HEK293 (cell line): ENCODE results near the gene ALS2CL.

Experiments
- CTCF ChIA-PET: fragments of 350-600 bp; formaldehyde crosslinking; extraction: SDS; loops from one replicate; lab custom pipeline; 2021; ENCODE audit warnings: antibody characterized with exemption; lab: Yijun Ruan, JAX
- POLR2A ChIA-PET: fragments of 300-600 bp; formaldehyde crosslinking; extraction: SDS; loops from one replicate; lab custom pipeline; 2020; ENCODE audit warnings: antibody characterized with exemption, inconsistent platforms; lab: Yijun Ruan, JAX
- H3K27ac ChIP-seq: fragments of 200-500 bp; sonication (Bioruptor generic); 2 replicates; pipeline ENCODE4 v1.5.1; 2014; ENCODE audit warnings: low read depth, low read length, control low read depth, inconsistent platforms; ENCODE audit errors: extremely low read depth
- H3K36me3 ChIP-seq, 2 experiments: fragments of 200-500 bp in 1 of 2; sonication (Bioruptor generic) in 1 of 2; 1 replicate in 1 of 2; 2 replicates in 1 of 2; pipeline ENCODE4 v1.5.1; 2014 to 2017; ENCODE audit warnings: inconsistent platforms in 2 of 2, low read length in 2 of 2; ENCODE audit not compliant: control insufficient read depth in 2 of 2, insufficient read depth in 1 of 2
- H3K4me1 ChIP-seq: fragments of 200-500 bp; sonication (Bioruptor generic); 2 replicates; pipeline ENCODE4 v1.5.1; 2014; ENCODE audit warnings: mild to moderate bottlenecking, low read length, inconsistent platforms; ENCODE audit not compliant: control insufficient read depth, insufficient read depth
- H3K4me3 ChIP-seq: 2 replicates; pipeline ENCODE4 v1.5.1; 2011; ENCODE audit warnings: low read depth, mild to moderate bottlenecking, control low read depth, low read length, moderate library complexity
- H3K9me3 ChIP-seq: fragments of 200-500 bp; sonication (Bioruptor generic); 2 replicates; pipeline ENCODE4 v1.5.1; 2014; ENCODE audit warnings: low read depth, low read length, inconsistent platforms; ENCODE audit not compliant: control insufficient read depth, insufficient read depth
- BCL11A ChIP-seq: fragments of 450-650 bp; formaldehyde crosslinking; IDR thresholded peaks from 2 replicates; pipeline ENCODE4 v1.5.1; 2016; ENCODE audit warnings: low read depth, missing biosample characterization, missing genetic modification characterization
- GLI4 ChIP-seq: fragments of 450-650 bp; formaldehyde crosslinking; IDR thresholded peaks from 2 replicates; pipeline ENCODE4 v1.5.1; 2016; ENCODE audit warnings: missing biosample characterization, missing genetic modification characterization
- MZF1 ChIP-seq: fragments of 450-650 bp; formaldehyde crosslinking; IDR thresholded peaks from 2 replicates; pipeline ENCODE4 v1.5.1; 2017; ENCODE audit warnings: missing biosample characterization, missing genetic modification characterization, borderline replicate concordance
- OVOL3 ChIP-seq: fragments of 450-650 bp; formaldehyde crosslinking; IDR thresholded peaks from 2 replicates; pipeline ENCODE4 v1.5.1; 2016; ENCODE audit warnings: missing biosample characterization, missing genetic modification characterization
- PBX3 ChIP-seq: sonication (generic); formaldehyde crosslinking; IDR thresholded peaks from 2 replicates; pipeline ENCODE4 v1.8.1; 2022; ENCODE audit warnings: mild to moderate bottlenecking, moderate library complexity, missing genetic modification reagents
- SCRT2 ChIP-seq: fragments of 450-650 bp; formaldehyde crosslinking; IDR thresholded peaks from 2 replicates; pipeline ENCODE4 v1.5.1; 2016; ENCODE audit warnings: missing biosample characterization, missing genetic modification characterization
- TRIM28 ChIP-seq: IDR thresholded peaks from 2 replicates; pipeline ENCODE4 v1.6.1; 2011; ENCODE audit warnings: low read length, control low read depth, borderline replicate concordance
- ZBTB26 ChIP-seq: fragments of 450-650 bp; formaldehyde crosslinking; optimal IDR thresholded peaks from 2 replicates; pipeline ENCODE3; 2016; ENCODE audit warnings: missing biosample characterization, mild to moderate bottlenecking, missing genetic modification characterization
- ZBTB8A ChIP-seq: fragments of 450-650 bp; formaldehyde crosslinking; IDR thresholded peaks from 2 replicates; pipeline ENCODE4 v1.5.1; 2016; ENCODE audit warnings: missing biosample characterization, missing genetic modification characterization
- ZNF169 ChIP-seq: fragments of 450-650 bp; formaldehyde crosslinking; IDR thresholded peaks from 2 replicates; pipeline ENCODE4 v1.5.1; 2016; ENCODE audit warnings: missing biosample characterization, missing genetic modification characterization
- ZNF175 ChIP-seq: fragments of 450-650 bp; formaldehyde crosslinking; IDR thresholded peaks from 2 replicates; pipeline ENCODE4 v1.5.1; 2016; ENCODE audit warnings: missing biosample characterization, missing genetic modification characterization
- ZNF248 ChIP-seq: fragments of 450-650 bp; formaldehyde crosslinking; IDR thresholded peaks from 2 replicates; pipeline ENCODE4 v1.5.1; 2017; ENCODE audit warnings: missing biosample characterization, missing genetic modification characterization
- ZNF302 ChIP-seq: fragments of 450-650 bp; formaldehyde crosslinking; IDR thresholded peaks from 2 replicates; pipeline ENCODE4 v1.5.1; 2016; ENCODE audit warnings: missing biosample characterization, missing genetic modification characterization, low read depth
- ZNF324 ChIP-seq: fragments of 450-650 bp; formaldehyde crosslinking; IDR thresholded peaks from 2 replicates; pipeline ENCODE4 v1.5.1; 2016; ENCODE audit warnings: missing biosample characterization, missing genetic modification characterization
- ZNF510 ChIP-seq: fragments of 450-650 bp; formaldehyde crosslinking; IDR thresholded peaks from 2 replicates; pipeline ENCODE4 v1.5.1; 2018; ENCODE audit warnings: mild to moderate bottlenecking, missing genetic modification characterization, missing biosample characterization; ENCODE audit not compliant: insufficient replicate concordance
- ZNF555 ChIP-seq: fragments of 450-650 bp; formaldehyde crosslinking; conservative IDR thresholded peaks from 2 replicates; pipeline ENCODE4 v1.5.1; 2017; ENCODE audit warnings: missing biosample characterization, mild to moderate bottlenecking, missing genetic modification characterization, inconsistent platforms
- ZNF626 ChIP-seq: fragments of 450-650 bp; sonication (Bioruptor Pico); formaldehyde crosslinking; IDR thresholded peaks from 2 replicates; pipeline ENCODE4 v1.5.1; 2018; ENCODE audit warnings: missing biosample characterization, missing genetic modification characterization, inconsistent platforms
- ZNF707 ChIP-seq: fragments of 450-650 bp; formaldehyde crosslinking; IDR thresholded peaks from 2 replicates; pipeline ENCODE4 v1.5.1; 2016; ENCODE audit warnings: missing biosample characterization, missing genetic modification characterization
- ZNF776 ChIP-seq: fragments of 450-650 bp; formaldehyde crosslinking; IDR thresholded peaks from 2 replicates; pipeline ENCODE4 v1.5.0; 2017; ENCODE audit warnings: missing biosample characterization, missing genetic modification characterization, borderline replicate concordance
- TF ChIP-seq, protein P1 (sequence below): fragments of 450-650 bp; formaldehyde crosslinking; IDR thresholded peaks from 2 replicates; pipeline ENCODE4 v1.5.1; 2016; ENCODE audit warnings: missing biosample characterization, missing genetic modification characterization
- TF ChIP-seq, protein P2 (sequence below): fragments of 450-650 bp; formaldehyde crosslinking; IDR thresholded peaks from 2 replicates; pipeline ENCODE4 v1.5.1; 2016; ENCODE audit warnings: missing biosample characterization, missing genetic modification characterization
- TF ChIP-seq, protein P3 (sequence below): fragments of 450-650 bp; IDR thresholded peaks from 2 replicates; pipeline ENCODE4 v1.5.1; 2018; ENCODE audit warnings: missing biosample characterization, mild to moderate bottlenecking, missing genetic modification characterization
- TF ChIP-seq, protein P4 (sequence below): fragments of 450-650 bp; formaldehyde crosslinking; IDR thresholded peaks from 2 replicates; pipeline ENCODE4 v1.5.1; 2016; ENCODE audit warnings: missing biosample characterization, missing genetic modification characterization

Gene ALS2CL

DNA sequence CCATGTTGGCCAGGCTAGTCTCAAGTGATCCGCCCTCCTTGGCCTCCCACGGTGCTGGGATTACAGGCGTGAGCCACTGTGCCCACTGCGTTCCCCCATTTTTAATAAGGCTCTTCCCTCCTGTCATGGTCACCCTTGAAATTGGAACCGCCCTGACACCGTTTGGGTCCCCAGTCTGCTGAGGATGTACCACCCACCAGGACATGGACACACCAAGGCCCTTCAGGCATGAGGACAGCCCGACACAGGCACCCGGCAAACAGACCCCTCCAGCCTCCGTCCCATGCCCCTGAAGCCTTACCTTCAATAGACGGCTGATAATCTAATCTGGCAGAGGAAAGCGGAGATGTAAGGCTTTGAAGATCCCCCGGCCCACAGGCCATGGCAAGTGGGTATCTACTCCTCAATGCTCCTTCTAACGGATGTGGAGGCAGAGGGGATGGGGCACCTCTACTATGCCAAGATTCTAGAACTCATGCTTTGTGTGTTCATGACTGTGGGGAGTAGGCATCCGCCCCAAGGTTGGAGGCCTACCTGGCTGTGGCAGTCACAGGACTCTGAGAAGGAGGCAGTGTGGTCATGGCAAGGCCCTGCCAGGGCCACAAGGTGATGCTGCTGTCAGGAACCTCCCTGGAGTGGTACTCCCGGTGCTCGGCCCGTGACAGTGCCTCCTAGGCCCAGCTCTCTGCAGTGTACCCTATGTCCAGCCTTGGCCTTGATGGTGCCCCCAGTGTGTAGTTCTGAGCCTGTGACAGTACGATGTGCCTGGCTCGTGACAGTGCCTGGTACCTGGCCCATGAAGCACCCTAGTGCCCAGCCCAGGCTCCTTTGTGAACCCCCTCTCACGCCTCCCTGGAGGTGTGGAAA lies 42.8 kb upstream of the ALS2CL start (continued):
- no peak for TF ChIP-seq ZNF302 (tag by site-specific recombination)
- TF ChIP-seq TRIM28, result no peak
- TF ChIP-seq ZNF324 (tag by site-specific recombination), result no peak
- TF ChIP-seq OVOL3 (tag by site-specific recombination), result no peak
- TF ChIP-seq SCRT2 (tag by site-specific recombination), result no peak
- TF ChIP-seq ZBTB26 (tag by site-specific recombination), result no peak
- TF ChIP-seq, protein P1, sequence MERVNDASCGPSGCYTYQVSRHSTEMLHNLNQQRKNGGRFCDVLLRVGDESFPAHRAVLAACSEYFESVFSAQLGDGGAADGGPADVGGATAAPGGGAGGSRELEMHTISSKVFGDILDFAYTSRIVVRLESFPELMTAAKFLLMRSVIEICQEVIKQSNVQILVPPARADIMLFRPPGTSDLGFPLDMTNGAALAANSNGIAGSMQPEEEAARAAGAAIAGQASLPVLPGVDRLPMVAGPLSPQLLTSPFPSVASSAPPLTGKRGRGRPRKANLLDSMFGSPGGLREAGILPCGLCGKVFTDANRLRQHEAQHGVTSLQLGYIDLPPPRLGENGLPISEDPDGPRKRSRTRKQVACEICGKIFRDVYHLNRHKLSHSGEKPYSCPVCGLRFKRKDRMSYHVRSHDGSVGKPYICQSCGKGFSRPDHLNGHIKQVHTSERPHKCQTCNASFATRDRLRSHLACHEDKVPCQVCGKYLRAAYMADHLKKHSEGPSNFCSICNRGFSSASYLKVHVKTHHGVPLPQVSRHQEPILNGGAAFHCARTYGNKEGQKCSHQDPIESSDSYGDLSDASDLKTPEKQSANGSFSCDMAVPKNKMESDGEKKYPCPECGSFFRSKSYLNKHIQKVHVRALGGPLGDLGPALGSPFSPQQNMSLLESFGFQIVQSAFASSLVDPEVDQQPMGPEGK (tag by site-specific recombination), result no peak

DNA sequence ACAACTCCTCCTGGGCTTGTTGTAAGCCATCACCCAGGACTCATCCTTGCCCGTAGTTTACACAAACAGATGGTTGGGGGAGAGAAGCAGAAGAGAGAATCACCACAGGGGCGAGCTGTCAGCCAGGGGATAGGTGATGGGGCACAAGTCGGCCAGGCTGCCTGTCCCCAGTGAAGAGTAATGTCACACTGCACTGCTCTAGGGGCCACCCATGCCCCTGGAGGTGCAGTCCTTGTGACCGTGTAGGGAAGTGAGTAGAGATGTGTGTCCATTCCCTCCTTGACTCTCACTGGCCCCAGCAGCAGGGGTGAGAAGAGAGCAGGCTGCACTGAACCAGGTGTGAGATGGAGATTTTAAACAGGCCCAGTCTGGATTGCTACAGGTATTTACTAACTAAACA lies 41.3 kb upstream of the ALS2CL start:
- Histone ChIP-seq H3K36me3 (no peaks in the 10 kb centered on the region), H3K4me3 (no peak overlapping the region), H3K9me3 (no peaks in the 10 kb centered on the region), H3K4me1 (no peaks in the 10 kb centered on the region), H3K27ac (no peak overlapping the region)
- TF ChIP-seq MZF1 (tag by site-specific recombination) (no peak), PBX3 (CRISPR knock-in tag) (no peak), ZNF510 (tag by site-specific recombination) (no peak), ZNF626 (tag by site-specific recombination) (no peak), ZNF169 (no peak), ZNF248 (tag by site-specific recombination) (no peak), GLI4 (tag by site-specific recombination) (no peak), ZNF555 (no peak), ZNF707 (tag by site-specific recombination) (no peak), ZNF776 (tag by site-specific recombination) (no peak), ZNF175 (tag by site-specific recombination) (no peak), ZBTB8A (tag by site-specific recombination) (no peak), BCL11A (no peak)
- TF ChIP-seq, protein P2, sequence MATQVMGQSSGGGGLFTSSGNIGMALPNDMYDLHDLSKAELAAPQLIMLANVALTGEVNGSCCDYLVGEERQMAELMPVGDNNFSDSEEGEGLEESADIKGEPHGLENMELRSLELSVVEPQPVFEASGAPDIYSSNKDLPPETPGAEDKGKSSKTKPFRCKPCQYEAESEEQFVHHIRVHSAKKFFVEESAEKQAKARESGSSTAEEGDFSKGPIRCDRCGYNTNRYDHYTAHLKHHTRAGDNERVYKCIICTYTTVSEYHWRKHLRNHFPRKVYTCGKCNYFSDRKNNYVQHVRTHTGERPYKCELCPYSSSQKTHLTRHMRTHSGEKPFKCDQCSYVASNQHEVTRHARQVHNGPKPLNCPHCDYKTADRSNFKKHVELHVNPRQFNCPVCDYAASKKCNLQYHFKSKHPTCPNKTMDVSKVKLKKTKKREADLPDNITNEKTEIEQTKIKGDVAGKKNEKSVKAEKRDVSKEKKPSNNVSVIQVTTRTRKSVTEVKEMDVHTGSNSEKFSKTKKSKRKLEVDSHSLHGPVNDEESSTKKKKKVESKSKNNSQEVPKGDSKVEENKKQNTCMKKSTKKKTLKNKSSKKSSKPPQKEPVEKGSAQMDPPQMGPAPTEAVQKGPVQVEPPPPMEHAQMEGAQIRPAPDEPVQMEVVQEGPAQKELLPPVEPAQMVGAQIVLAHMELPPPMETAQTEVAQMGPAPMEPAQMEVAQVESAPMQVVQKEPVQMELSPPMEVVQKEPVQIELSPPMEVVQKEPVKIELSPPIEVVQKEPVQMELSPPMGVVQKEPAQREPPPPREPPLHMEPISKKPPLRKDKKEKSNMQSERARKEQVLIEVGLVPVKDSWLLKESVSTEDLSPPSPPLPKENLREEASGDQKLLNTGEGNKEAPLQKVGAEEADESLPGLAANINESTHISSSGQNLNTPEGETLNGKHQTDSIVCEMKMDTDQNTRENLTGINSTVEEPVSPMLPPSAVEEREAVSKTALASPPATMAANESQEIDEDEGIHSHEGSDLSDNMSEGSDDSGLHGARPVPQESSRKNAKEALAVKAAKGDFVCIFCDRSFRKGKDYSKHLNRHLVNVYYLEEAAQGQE (tag by site-specific recombination), result no peak
- TF ChIP-seq, protein P3, sequence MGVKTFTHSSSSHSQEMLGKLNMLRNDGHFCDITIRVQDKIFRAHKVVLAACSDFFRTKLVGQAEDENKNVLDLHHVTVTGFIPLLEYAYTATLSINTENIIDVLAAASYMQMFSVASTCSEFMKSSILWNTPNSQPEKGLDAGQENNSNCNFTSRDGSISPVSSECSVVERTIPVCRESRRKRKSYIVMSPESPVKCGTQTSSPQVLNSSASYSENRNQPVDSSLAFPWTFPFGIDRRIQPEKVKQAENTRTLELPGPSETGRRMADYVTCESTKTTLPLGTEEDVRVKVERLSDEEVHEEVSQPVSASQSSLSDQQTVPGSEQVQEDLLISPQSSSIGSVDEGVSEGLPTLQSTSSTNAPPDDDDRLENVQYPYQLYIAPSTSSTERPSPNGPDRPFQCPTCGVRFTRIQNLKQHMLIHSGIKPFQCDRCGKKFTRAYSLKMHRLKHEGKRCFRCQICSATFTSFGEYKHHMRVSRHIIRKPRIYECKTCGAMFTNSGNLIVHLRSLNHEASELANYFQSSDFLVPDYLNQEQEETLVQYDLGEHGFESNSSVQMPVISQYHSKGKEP (tag by site-specific recombination), result no peak
- TF ChIP-seq, protein P4, sequence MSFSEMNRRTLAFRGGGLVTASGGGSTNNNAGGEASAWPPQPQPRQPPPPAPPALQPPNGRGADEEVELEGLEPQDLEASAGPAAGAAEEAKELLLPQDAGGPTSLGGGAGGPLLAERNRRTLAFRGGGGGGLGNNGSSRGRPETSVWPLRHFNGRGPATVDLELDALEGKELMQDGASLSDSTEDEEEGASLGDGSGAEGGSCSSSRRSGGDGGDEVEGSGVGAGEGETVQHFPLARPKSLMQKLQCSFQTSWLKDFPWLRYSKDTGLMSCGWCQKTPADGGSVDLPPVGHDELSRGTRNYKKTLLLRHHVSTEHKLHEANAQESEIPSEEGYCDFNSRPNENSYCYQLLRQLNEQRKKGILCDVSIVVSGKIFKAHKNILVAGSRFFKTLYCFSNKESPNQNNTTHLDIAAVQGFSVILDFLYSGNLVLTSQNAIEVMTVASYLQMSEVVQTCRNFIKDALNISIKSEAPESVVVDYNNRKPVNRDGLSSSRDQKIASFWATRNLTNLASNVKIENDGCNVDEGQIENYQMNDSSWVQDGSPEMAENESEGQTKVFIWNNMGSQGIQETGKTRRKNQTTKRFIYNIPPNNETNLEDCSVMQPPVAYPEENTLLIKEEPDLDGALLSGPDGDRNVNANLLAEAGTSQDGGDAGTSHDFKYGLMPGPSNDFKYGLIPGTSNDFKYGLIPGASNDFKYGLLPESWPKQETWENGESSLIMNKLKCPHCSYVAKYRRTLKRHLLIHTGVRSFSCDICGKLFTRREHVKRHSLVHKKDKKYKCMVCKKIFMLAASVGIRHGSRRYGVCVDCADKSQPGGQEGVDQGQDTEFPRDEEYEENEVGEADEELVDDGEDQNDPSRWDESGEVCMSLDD (tag by site-specific recombination), result no peak
- ChIA-PET CTCF (interaction anchor here (0.7 kb wide), 1 partner anchor 74 kb away, joined by 3 read pairs; no protein-coding TSS in a partner anchor), POLR2A (no interaction called here)
